Measurements from ENCODE around the gene TET2. TPM values are rescaled to one million over a fixed set of nuclear protein-coding genes. Genes with fewer than 3 reads are reported as not detected.

The TET2 gene
- total RNA-seq, 6 experiments from 2014 or later = 5.8 to 8.8 (median 7.0) TPM

- Histone ChIP-seq H3K4me3 (no peak overlapping the region), H3K4me1 (peaks cover 0 to 16% (median 6%) of the 10 kb centered on the region in 4 donors), H3K9me3 (no peaks in the 10 kb centered on the region), H3K27ac (no peak overlapping the region), H3K27me3 (no peaks in the 10 kb centered on the region), H3K36me3 (no peaks in the 10 kb centered on the region)
- WGBS (ENCODE audit: insufficient coverage, low coverage, low lambda C conversion rate, missing lambda C conversion rate) = 98% methylated on average over 5 of the region's 5 CpGs
- no peak for DNase-seq
- intact Hi-C loops (cut with DNase I) = no loop called here
- no peak for ATAC-seq
- TF ChIP-seq POLR2A (IDR thresholded peaks at IDR 0.05) = no peak
- no peak for TF ChIP-seq CTCF (IDR thresholded peaks at IDR 0.05)
Measured at GRCh38 chr4:105154576-105154975, 7.9 kb downstream of the TET2 start.

GRCh38 chr4:105155426-105155825, 8.8 kb downstream of the TET2 start:
- intact Hi-C loops (cut with DNase I) = no loop called here
- Histone ChIP-seq H3K4me3 (no peak overlapping the region), H3K9me3 (no peaks in the 10 kb centered on the region), H3K36me3 (no peaks in the 10 kb centered on the region), H3K4me1 (peaks cover 0 to 9% (median 3%) of the 10 kb centered on the region in 4 donors), H3K27me3 (no peaks in the 10 kb centered on the region), H3K27ac (no peak overlapping the region)
- TF ChIP-seq CTCF (IDR thresholded peaks at IDR 0.05) (no peak), POLR2A (IDR thresholded peaks at IDR 0.05) (no peak)
- ATAC-seq (peak in 1 of 4 donors; percentile 10), DNase-seq (no peak)
- 29% methylated on average over 1 of the region's 1 CpG for WGBS (ENCODE audit: insufficient coverage, low coverage, low lambda C conversion rate, missing lambda C conversion rate)

GRCh38 chr4:105158837-105159236, 12.2 kb downstream of the TET2 start:
- ATAC-seq = peak; percentile 98 to 100 (median 99)
- Histone ChIP-seq H3K4me3 (peak overlapping the region in 2 of 3 donors; percentile 24 to 43), H3K4me1 (peaks cover 0 to 5% (median 2%) of the 10 kb centered on the region in 4 donors), H3K9me3 (no peaks in the 10 kb centered on the region), H3K27me3 (no peaks in the 10 kb centered on the region), H3K36me3 (no peaks in the 10 kb centered on the region), H3K27ac (peak overlapping the region in 2 of 3 donors; percentile 48 to 58)
- TF ChIP-seq CTCF (IDR thresholded peaks at IDR 0.05) (no peak), POLR2A (IDR thresholded peaks at IDR 0.05) (no peak)
- intact Hi-C loops (cut with DNase I) = no loop called here
- 25% methylated on average over 9 of the region's 9 CpGs for WGBS (ENCODE audit: insufficient coverage, low coverage, low lambda C conversion rate, missing lambda C conversion rate)
- peak; percentile 66 to 84 (median 83) for DNase-seq

GRCh38 chr4:105162123-105162796, 15.6 kb downstream of the TET2 start:
- Histone ChIP-seq H3K9me3 (no peaks in the 10 kb centered on the region), H3K4me3 (no peak overlapping the region), H3K27me3 (no peaks in the 10 kb centered on the region), H3K36me3 (no peaks in the 10 kb centered on the region), H3K27ac (no peak overlapping the region), H3K4me1 (peaks cover 0 to 5% (median 2%) of the 10 kb centered on the region in 4 donors)
- intact Hi-C loops (cut with DNase I) = no loop called here
- no peak for DNase-seq
- TF ChIP-seq CTCF (IDR thresholded peaks at IDR 0.05) (no peak), POLR2A (IDR thresholded peaks at IDR 0.05) (no peak)
- WGBS (ENCODE audit: insufficient coverage, low coverage, low lambda C conversion rate, missing lambda C conversion rate) = 40% methylated on average over 1 of the region's 1 CpG
- ATAC-seq = no peak

Measured in right lobe of liver (tissue), 6 donors.